Upper lobe of left lung (tissue), 4 donors: ENCODE measurements around the gene JAZF1.

Experiments used
- CTCF ChIP-seq, 6 experiments: fragments of 450-650 bp in 4 of 6; fragments of 200-600 bp in 2 of 6; sonication (generic) in 2 of 6; IDR thresholded peaks; one replicate each; pipeline ENCODE4 v1.5.1; 2016 to 2019; ENCODE audit warnings: antibody characterized with exemption in 6 of 6
- EP300 ChIP-seq, 4 donors: sonication (generic); formaldehyde crosslinking; IDR thresholded peaks; one replicate each; pipeline ENCODE4 v1.5.1; 2017; ENCODE audit warnings: antibody characterized with exemption in 4 of 4, control low read depth in 2 of 4

- TF ChIP-seq CTCF (IDR thresholded peaks at IDR 0.05): no peak
- no peak for TF ChIP-seq EP300 (IDR thresholded peaks at IDR 0.05)
Observed at GRCh38 chr7:28191184-28191583, 10.6 kb upstream of the JAZF1 start.
